ENCODE measurements around the gene NELFCD.
A peak's percentile ranks its signal among the peaks of the same experiment; 100 is the strongest.

The NELFCD gene

DNA sequence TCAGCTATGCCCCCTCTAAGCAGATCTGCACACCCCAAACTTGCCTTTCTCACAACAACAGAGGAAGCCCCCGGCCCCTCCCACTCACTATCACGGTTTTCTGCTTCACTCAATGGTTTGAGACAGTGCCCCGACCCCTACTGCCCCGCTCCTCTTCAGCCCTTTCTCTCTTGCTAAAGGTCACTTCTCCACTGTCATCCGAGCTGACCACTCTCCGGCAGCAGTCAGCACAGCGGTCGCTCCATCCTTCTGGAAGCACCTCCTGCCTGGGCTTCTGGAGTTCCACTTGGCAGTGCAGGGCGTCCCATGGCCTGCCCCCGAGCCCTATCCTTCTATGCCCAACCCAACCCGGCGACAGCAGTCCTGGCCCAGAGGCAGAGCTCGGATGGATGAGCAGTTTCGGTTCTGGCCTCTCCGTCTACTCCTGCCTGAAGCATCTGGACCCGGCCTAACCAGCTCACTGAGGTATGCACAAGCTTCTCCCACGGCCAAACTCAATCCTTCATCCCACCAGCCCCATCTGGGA, 21.9 kb downstream of the NELFCD start:
- no peak overlapping the region for H3K14ac ChIP-seq (ENCODE audit: low read length)
- H4K8ac ChIP-seq (ENCODE audit: low read depth, low read length) = no peak overlapping the region
- H3K27ac ChIP-seq (ENCODE audit: low read depth, low read length) = no peak overlapping the region
- DNase-seq = no peak
- H3K79me2 ChIP-seq (ENCODE audit: control insufficient read depth, insufficient read depth, low read length, poor library complexity) = peaks cover 7% of the 10 kb centered on the region
- H3K4me3 ChIP-seq (ENCODE audit: low read depth, low read length) = no peak overlapping the region
- H3K9me3 ChIP-seq (ENCODE audit: insufficient read depth, low read depth, low read length) = no peaks in the 10 kb centered on the region
- no peak overlapping the region for H2BK12ac ChIP-seq (ENCODE audit: low read length)
- H4K91ac ChIP-seq (ENCODE audit: low read depth, low read length) = no peak overlapping the region
- no peak overlapping the region for H2BK5ac ChIP-seq (ENCODE audit: low read depth, low read length, poor library complexity)
- H3K27me3 ChIP-seq (ENCODE audit: insufficient read depth, low read length) = no peaks in the 10 kb centered on the region
- no peak overlapping the region for H3K4me2 ChIP-seq (ENCODE audit: low read length)
- peaks cover 14 to 18% of the 10 kb centered on the region in 2 experiments for H3K36me3 ChIP-seq (ENCODE audit: control insufficient read depth in 1 of 2, insufficient read depth in 2 of 2, low read length in 2 of 2)
- H3K4ac ChIP-seq (ENCODE audit: low read depth, low read length) = no peak overlapping the region
- H3K4me1 ChIP-seq (ENCODE audit: control insufficient read depth in 1 of 2, insufficient read depth in 2 of 2, low read length in 2 of 2) = peaks cover 12 to 13% of the 10 kb centered on the region in 2 experiments
- no peak overlapping the region for H3K23ac ChIP-seq (ENCODE audit: low read length)
- peaks cover 12% of the 10 kb centered on the region for H3K79me1 ChIP-seq (ENCODE audit: low read length)
- H4K12ac ChIP-seq (ENCODE audit: low read depth, low read length) = no peak overlapping the region
- no peak overlapping the region for H2BK120ac ChIP-seq (ENCODE audit: insufficient read depth, low read length, poor library complexity)
- no peak overlapping the region for H3K9ac ChIP-seq (ENCODE audit: low read length)
- H3K18ac ChIP-seq (ENCODE audit: low read length) = no peak overlapping the region
- H2AK5ac ChIP-seq (ENCODE audit: low read length) = no peak overlapping the region
- no peak overlapping the region for H2AFZ ChIP-seq (ENCODE audit: insufficient read depth, low read length, poor library complexity)
- WGBS (ENCODE audit: extremely low coverage, insufficient coverage, insufficient read length) = no CpG with 5 or more reads among the region's 17 CpGs

DNA sequence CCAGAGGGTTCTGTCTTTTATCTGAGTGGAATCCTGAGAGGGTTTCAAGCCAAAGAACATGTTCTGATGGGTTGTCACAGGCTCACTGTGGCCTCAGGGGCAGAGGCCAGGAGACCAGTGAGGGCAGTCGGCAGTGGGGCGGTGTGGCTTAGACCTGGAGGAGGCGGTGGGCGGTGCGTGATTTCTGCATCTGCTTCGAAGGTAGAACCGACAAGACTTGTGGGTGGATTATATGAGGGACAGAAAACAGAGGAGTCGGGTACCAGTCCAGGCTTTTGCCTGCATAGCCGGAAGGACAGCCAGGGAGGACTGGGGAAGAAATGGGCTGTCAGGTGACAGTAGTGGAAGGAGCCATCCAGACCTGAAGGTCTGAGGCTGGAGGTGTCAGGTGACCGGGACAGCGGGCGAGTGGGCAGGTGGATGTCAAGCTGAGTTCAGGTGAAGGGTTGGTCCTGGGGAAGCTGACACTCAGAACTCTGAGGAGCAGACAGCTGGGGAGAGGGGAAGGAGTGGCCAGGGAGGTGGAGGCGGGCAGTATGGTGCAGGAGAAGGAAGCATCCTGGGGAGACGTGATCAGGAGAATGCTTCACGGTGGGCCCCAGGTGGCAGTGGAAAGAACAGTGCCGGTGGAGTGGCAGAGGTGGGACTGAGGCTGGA, 22.9 kb downstream of the NELFCD start:
- Histone ChIP-seq H2BK5ac (ENCODE audit: low read depth, low read length, poor library complexity) (no peak overlapping the region), H3K27ac (ENCODE audit: low read depth, low read length) (no peak overlapping the region), H3K4ac (ENCODE audit: low read depth, low read length) (no peak overlapping the region), H3K14ac (ENCODE audit: low read length) (no peak overlapping the region), H2AFZ (ENCODE audit: insufficient read depth, low read length, poor library complexity) (no peak overlapping the region), H3K27me3 (ENCODE audit: insufficient read depth, low read length) (no peaks in the 10 kb centered on the region), H4K91ac (ENCODE audit: low read depth, low read length) (no peak overlapping the region), H3K79me1 (ENCODE audit: low read length) (peaks cover 12% of the 10 kb centered on the region), H4K8ac (ENCODE audit: low read depth, low read length) (no peak overlapping the region), H3K18ac (ENCODE audit: low read length) (no peak overlapping the region), H3K4me2 (ENCODE audit: low read length) (no peak overlapping the region), H3K4me3 (ENCODE audit: low read depth, low read length) (no peak overlapping the region), H3K23ac (ENCODE audit: low read length) (no peak overlapping the region), H2BK120ac (ENCODE audit: insufficient read depth, low read length, poor library complexity) (no peak overlapping the region), H4K12ac (ENCODE audit: low read depth, low read length) (no peak overlapping the region), H3K9me3 (ENCODE audit: insufficient read depth, low read depth, low read length) (no peaks in the 10 kb centered on the region), H3K36me3 (ENCODE audit: control insufficient read depth in 1 of 2, insufficient read depth in 2 of 2, low read length in 2 of 2) (peaks cover 12 to 16% of the 10 kb centered on the region in 2 experiments), H2AK5ac (ENCODE audit: low read length) (no peak overlapping the region), H2BK12ac (ENCODE audit: low read length) (no peak overlapping the region), H3K9ac (ENCODE audit: low read length) (no peak overlapping the region), H3K79me2 (ENCODE audit: control insufficient read depth, insufficient read depth, low read length, poor library complexity) (peaks cover 7% of the 10 kb centered on the region), H3K4me1 (ENCODE audit: control insufficient read depth in 1 of 2, insufficient read depth in 2 of 2, low read length in 2 of 2) (peaks cover 12 to 16% of the 10 kb centered on the region in 2 experiments)
- no peak for DNase-seq
- no CpG with 5 or more reads among the region's 16 CpGs for WGBS (ENCODE audit: extremely low coverage, insufficient coverage, insufficient read length)

DNA sequence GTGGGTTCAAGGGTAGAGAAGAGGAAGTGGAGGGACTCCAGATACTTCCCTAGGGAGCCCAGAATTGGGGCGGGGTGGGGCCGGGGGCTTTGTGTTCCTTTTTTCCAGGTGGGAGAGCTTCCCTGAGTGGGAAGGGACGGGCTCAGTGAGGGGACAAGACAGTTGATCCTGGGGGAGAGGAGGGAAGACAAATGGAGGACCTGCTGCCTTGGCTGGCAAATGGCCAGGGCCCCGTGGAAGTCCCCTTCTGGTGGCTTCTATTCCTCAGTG, 23.4 kb downstream of the NELFCD start:
- Histone ChIP-seq H4K91ac (ENCODE audit: low read depth, low read length) (no peak overlapping the region), H3K36me3 (ENCODE audit: control insufficient read depth in 1 of 2, insufficient read depth in 2 of 2, low read length in 2 of 2) (peaks cover 12 to 13% of the 10 kb centered on the region in 2 experiments), H2AFZ (ENCODE audit: insufficient read depth, low read length, poor library complexity) (no peak overlapping the region), H3K9ac (ENCODE audit: low read length) (no peak overlapping the region), H3K18ac (ENCODE audit: low read length) (no peak overlapping the region), H3K4me2 (ENCODE audit: low read length) (no peak overlapping the region), H2BK5ac (ENCODE audit: low read depth, low read length, poor library complexity) (no peak overlapping the region), H3K27ac (ENCODE audit: low read depth, low read length) (no peak overlapping the region), H4K8ac (ENCODE audit: low read depth, low read length) (no peak overlapping the region), H3K4me1 (ENCODE audit: control insufficient read depth in 1 of 2, insufficient read depth in 2 of 2, low read length in 2 of 2) (peaks cover 12 to 16% of the 10 kb centered on the region in 2 experiments), H3K4ac (ENCODE audit: low read depth, low read length) (no peak overlapping the region), H3K79me2 (ENCODE audit: control insufficient read depth, insufficient read depth, low read length, poor library complexity) (peaks cover 7% of the 10 kb centered on the region), H3K79me1 (ENCODE audit: low read length) (peaks cover 12% of the 10 kb centered on the region), H3K23ac (ENCODE audit: low read length) (no peak overlapping the region), H4K12ac (ENCODE audit: low read depth, low read length) (no peak overlapping the region), H3K9me3 (ENCODE audit: insufficient read depth, low read depth, low read length) (no peaks in the 10 kb centered on the region), H2BK12ac (ENCODE audit: low read length) (no peak overlapping the region), H3K27me3 (ENCODE audit: insufficient read depth, low read length) (no peaks in the 10 kb centered on the region), H2BK120ac (ENCODE audit: insufficient read depth, low read length, poor library complexity) (no peak overlapping the region), H2AK5ac (ENCODE audit: low read length) (no peak overlapping the region), H3K14ac (ENCODE audit: low read length) (no peak overlapping the region), H3K4me3 (ENCODE audit: low read depth, low read length) (no peak overlapping the region)
- peak in 1 of 2 donors; percentile 30 for DNase-seq
- no CpG with 5 or more reads among the region's 4 CpGs for WGBS (ENCODE audit: extremely low coverage, insufficient coverage, insufficient read length)

DNA sequence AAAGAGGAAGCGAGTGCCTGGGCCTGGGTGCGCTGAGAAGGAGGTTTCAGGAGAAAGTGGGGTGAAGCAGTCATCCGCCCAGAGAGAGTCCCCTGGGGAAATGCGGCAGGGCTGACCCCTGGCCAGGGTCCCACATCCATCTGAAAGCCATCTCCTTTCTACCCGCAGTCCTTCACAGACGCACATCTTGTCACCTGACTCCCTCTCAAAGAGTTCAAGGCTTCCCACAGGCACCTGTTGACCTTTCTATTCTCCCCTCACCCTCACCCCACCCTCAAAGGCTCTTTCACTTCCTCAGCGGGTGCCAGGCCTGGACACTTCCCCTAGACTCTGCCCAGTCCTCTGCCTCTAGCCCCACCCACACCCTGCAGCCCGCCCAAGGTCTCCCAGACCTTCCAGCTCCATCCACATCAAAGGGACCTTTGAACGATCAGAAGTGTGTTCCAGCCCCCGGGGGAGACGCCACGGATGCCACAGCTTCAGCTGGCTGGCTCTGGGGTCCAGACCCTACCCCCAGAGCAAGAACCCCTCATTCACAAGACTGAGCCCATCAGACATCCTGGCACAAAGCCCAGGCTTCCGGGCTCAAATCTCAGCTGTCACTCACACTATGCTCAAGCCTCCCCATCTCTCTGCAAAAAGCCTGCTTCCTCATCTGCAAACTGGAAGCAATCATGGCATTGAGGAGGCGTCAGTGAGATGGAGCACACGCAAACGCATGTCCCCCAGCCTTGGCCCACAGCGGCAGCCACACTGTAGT, 23.9 kb downstream of the NELFCD start:
- no peaks in the 10 kb centered on the region for H3K9me3 ChIP-seq (ENCODE audit: insufficient read depth, low read depth, low read length)
- peaks cover 7% of the 10 kb centered on the region for H3K79me2 ChIP-seq (ENCODE audit: control insufficient read depth, insufficient read depth, low read length, poor library complexity)
- no peak overlapping the region for H3K4me3 ChIP-seq (ENCODE audit: low read depth, low read length)
- no peak overlapping the region for H2BK5ac ChIP-seq (ENCODE audit: low read depth, low read length, poor library complexity)
- H2AK5ac ChIP-seq (ENCODE audit: low read length) = no peak overlapping the region
- peak in 1 of 2 donors; percentile 20 for DNase-seq
- H4K91ac ChIP-seq (ENCODE audit: low read depth, low read length) = no peak overlapping the region
- H3K27ac ChIP-seq (ENCODE audit: low read depth, low read length) = no peak overlapping the region
- H3K4me2 ChIP-seq (ENCODE audit: low read length) = no peak overlapping the region
- no peak overlapping the region for H3K9ac ChIP-seq (ENCODE audit: low read length)
- no peak overlapping the region for H4K8ac ChIP-seq (ENCODE audit: low read depth, low read length)
- H2BK12ac ChIP-seq (ENCODE audit: low read length) = no peak overlapping the region
- no peak overlapping the region for H2BK120ac ChIP-seq (ENCODE audit: insufficient read depth, low read length, poor library complexity)
- H2AFZ ChIP-seq (ENCODE audit: insufficient read depth, low read length, poor library complexity) = no peak overlapping the region
- H3K4ac ChIP-seq (ENCODE audit: low read depth, low read length) = no peak overlapping the region
- peaks cover 10 to 12% of the 10 kb centered on the region in 2 experiments for H3K36me3 ChIP-seq (ENCODE audit: control insufficient read depth in 1 of 2, insufficient read depth in 2 of 2, low read length in 2 of 2)
- H3K79me1 ChIP-seq (ENCODE audit: low read length) = peaks cover 14% of the 10 kb centered on the region
- H3K4me1 ChIP-seq (ENCODE audit: control insufficient read depth in 1 of 2, insufficient read depth in 2 of 2, low read length in 2 of 2) = peaks cover 14 to 19% of the 10 kb centered on the region in 2 experiments
- no peak overlapping the region for H3K18ac ChIP-seq (ENCODE audit: low read length)
- no peak overlapping the region for H4K12ac ChIP-seq (ENCODE audit: low read depth, low read length)
- H3K14ac ChIP-seq (ENCODE audit: low read length) = no peak overlapping the region
- no CpG with 5 or more reads among the region's 17 CpGs for WGBS (ENCODE audit: extremely low coverage, insufficient coverage, insufficient read length)
- H3K23ac ChIP-seq (ENCODE audit: low read length) = no peak overlapping the region
- H3K27me3 ChIP-seq (ENCODE audit: insufficient read depth, low read length) = no peaks in the 10 kb centered on the region

All from trophoblast cell (in vitro differentiated cells and primary cell).